HG03103 (cell line): ENCODE data around the gene SSBP3.
"Not testable (repeated sequence)": the region's sequence is repeated elsewhere in the genome, so short reads cannot be mapped to it uniquely, and the experiment has no call there.

Experiments
- ATAC-seq: cut with Tn5 transposase; IDR thresholded peaks from one replicate; pipeline ENCODE4 v1.9.1; 2021; ENCODE audit warnings: low read depth; ENCODE audit not compliant: unreplicated experiment

SSBP3 gene

GRCh38 chr1:54406339-54407153, at the start of gene SSBP3:
Gene SSBP3, minus strand, starts transcription at chr1:54406394.
- peak; percentile 75 for ATAC-seq

GRCh38 chr1:54453509-54453908, 47.3 kb upstream of the SSBP3 start:
- no peak for ATAC-seq

GRCh38 chr1:54453022-54453421, 46.8 kb upstream of the SSBP3 start:
- no peak for ATAC-seq

DNA sequence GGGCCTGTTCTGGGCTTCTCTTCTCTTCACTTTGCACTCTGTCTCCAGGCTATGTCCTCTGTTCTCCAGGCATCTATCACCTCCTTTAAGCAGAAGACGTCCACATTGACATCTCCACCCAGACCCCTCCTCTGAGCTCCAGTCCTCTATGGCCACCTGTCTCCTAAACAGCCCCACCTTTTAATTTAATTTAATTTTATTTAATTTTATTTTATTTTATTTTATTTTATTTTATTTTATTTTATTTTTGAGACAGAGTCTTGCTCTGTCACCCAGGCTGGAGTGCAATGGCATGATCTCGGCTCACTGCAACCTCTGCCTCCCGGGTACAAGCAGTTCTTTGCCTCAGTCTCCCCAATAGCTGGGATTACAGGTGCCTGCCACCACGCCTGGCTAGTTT, 43.2 kb upstream of the SSBP3 start:
- not testable (repeated sequence) for ATAC-seq

DNA sequence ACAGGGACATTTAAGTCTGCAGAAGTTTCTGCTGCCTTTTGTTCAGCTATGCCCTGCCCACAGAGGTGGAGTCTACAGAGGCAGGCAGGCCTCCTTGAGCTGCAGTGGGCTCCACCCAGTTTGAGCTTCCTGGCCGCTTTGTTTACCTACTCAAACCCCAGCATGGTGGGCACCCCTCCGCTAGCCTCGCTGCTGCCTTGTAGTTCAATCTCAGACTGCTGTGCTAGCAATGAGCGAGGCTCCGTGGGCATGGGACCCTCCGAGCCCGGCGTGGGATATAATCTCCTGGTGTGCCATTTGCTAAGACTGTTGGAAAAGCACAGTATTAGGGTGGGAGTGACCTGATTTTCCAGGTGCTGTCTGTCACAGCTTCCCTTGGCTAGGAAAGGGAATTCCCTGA, 42.6 kb upstream of the SSBP3 start:
- not testable (repeated sequence) for ATAC-seq

GRCh38 chr1:54447081-54447480, 40.9 kb upstream of the SSBP3 start:
- not testable (repeated sequence) for ATAC-seq

DNA sequence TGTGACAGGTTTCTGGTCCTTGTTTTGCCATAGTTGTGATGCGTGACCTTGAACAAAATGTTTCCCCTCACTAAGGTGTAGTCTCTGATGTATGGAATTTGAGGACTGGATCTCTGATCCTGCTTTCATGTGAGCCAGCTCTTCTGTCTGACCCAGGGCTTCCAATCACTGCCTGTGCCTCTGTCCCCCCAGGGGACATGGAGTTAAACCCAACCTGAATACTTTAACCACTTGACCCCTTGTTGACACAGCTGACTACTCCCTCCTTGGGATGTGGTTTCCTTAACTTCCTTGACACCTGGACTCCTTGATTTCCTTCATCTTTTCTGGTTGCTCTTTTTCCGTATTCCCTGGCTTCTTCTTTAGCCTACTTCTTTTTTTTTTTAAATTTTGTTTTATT, 36.0 kb upstream of the SSBP3 start:
- no peak for ATAC-seq

DNA sequence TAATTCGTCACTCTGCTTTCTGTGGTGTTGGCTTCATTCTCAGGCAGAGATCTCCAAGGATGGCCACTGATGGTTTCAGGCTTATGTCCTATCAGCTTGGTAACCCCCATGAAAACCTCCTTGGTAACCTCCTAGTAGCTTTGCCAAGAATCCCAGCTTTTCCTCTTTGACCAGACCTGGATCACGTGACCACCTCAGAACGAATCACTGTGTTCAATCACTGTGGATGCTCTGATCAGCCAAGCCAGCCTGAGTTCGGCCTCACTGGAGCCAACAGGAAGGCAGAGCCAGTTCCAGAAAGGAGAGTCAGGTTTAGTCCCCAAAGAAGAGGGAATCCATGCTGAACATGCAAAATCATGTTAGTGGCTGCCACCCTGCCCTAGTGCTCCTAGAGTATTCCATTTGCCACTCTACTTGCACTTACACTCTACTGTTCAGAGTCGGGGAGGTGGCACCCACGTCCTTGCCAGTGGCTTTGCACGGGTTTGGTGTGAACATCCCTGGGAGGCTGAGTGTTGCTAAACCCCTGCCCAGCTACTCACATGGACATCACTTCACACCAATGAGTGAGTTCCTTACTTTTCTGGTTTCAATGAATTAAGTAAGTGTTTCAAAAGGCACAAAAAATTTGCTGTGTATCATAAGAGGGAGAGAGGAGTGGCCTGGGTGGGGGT, 33.5 kb upstream of the SSBP3 start:
- no peak for ATAC-seq

DNA sequence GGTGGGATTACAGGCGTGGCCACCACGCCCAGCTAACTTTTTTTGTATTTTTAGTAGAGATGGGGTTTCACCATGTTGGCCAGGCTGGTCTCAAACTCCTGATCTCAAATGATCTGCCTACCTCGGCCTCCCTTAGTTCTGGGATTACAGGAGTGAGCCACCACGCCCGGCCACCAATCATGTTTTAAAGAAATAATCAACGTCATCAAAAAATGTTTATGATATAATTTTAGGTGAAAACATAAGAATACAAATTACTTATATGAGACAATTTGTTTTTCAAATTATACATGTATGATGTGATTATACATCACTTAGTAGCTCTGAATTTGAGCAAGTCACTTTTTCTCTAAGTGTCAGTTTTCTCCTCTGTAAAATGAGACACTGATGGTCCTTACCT, 31.6 kb upstream of the SSBP3 start:
- no peak for ATAC-seq

GRCh38 chr1:54436826-54437225, 30.6 kb upstream of the SSBP3 start:
- no peak for ATAC-seq

GRCh38 chr1:54429838-54430237, 23.6 kb upstream of the SSBP3 start:
- ATAC-seq = no peak

GRCh38 chr1:54428837-54429518, 22.8 kb upstream of the SSBP3 start:
- no peak for ATAC-seq

GRCh38 chr1:54425152-54425584, 19.0 kb upstream of the SSBP3 start:
- ATAC-seq = no peak

GRCh38 chr1:54424398-54424797, 18.2 kb upstream of the SSBP3 start:
- no peak for ATAC-seq

- ATAC-seq = no peak
These were observed 14.9 kb upstream of the SSBP3 start for GRCh38 chr1:54421101-54421504.

DNA sequence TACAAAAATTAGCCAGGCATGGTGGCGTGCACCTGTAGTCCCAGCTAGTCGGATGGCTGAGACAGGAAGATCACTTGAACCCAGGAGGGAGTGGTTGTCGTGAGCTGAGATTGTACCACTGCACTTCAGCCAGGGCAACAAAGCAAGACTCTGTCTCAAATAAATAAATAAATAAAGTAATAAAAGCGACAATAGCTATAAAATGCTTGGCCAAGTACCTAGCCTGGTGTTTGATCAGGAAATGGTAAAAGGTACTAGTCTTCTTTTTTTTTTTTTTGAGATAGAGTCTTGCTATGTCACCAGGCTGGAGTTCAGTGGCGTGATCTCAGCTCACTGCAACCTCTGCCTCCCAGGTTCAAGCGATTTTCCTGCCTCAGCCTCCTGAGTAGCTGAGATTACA, 12.4 kb upstream of the SSBP3 start:
- ATAC-seq = not testable (repeated sequence)

DNA sequence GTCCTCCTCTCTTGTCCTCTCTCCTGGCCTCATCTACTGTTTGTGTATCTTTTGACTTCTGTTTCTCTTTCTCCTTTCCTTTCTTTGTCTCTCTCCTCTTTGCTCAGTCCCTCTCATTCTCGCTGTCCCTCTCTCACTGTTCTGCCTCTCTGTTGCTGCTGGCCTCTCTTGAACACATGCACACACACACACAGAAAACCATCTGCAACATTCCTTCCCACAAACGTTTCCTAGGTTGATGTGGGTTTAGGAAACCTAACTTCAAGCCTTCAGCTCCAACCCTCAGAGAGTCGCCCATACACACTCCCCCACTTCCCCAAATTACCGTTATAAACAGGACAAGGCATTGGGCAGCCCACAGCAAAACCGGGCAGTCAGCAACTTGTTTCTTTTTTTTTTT, 10.9 kb upstream of the SSBP3 start:
- ATAC-seq = no peak

DNA sequence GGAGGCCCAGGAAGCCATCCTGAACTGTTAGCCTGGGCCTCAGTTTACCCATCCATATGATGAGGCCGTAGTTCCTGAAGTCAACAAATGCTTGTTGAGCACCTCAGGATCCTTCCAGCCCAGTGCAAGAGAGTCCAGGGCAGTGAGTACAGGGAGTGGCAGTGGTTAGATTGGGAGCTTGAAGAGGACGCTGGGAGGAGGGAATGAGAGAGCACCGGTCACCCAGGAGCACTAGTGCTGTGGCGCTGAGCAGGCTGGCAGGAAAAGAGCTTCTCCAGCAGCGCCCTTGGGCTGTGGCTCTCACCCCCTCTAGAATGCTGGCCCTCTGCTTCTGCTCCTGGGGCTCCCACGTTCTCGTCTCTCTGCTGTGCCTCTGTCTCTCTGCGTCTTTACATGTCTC, 10.2 kb upstream of the SSBP3 start:
- ATAC-seq = no peak

- no peak for ATAC-seq
These were observed 9.8 kb upstream of the SSBP3 start for GRCh38 chr1:54415991-54416390.

DNA sequence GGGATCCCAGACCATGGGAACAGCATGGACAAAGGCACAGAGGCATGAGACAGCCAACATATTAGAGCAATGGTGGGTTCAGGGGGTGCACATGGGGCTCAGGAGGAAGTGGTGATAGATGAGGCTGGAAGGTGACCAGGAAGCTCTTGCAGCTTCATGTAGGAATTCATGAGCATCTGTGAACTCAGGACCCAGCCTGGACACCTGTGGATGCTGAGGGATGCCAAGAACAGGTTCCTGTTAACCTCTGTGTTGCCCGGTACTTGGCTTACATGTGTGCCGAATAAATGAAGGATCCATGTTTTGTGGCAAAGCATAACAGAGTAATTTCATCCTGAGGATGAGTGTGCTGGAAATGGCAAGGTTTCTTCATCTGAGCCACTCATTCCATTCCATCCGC, 9.3 kb upstream of the SSBP3 start:
- no peak for ATAC-seq

DNA sequence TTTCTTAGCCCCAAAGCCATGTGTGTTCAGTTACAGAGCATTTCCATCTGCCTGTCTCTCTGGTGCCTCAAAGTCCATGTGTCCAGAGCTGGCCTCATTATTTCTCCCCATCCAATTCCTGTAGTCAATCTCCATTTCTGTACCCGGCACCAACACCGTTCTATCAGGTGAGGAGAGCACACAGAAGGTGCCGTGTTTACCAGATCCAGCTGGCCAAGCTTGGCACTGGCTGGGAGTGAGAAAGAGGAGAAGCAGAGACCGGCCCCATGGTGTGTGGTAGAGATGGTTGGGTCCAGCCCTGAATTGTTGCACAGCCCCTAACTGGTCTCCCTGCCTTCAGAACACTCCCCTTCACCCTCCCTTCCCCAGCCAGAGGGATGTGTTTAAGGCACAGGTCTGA, 7.5 kb upstream of the SSBP3 start:
- no peak for ATAC-seq
